Kidney (tissue), 14 donors: ENCODE data around the gene ADAMTS20. TPM values are rescaled to one million over a fixed set of nuclear protein-coding genes. Genes with fewer than 3 reads are reported as not detected.

Source experiments
- DNase-seq, 5 donors: peaks; one replicate each; pipeline ENCODE4 v3.0.0-alpha.2; 2013 to 2020
- FAIRE-seq: peaks from 2 replicates; lab custom pipeline; 2012; peaks lifted over from hg19 to GRCh38; lab: Jason Lieb, UNC
- H3K27ac ChIP-seq, 2 donors: one replicate each; pipeline ENCODE4 v1.7.0; 2013; ENCODE audit warnings: low read depth in 2 of 2, low read length in 2 of 2, inconsistent platforms in 1 of 2
- H3K27me3 ChIP-seq: one replicate; pipeline ENCODE4 v1.7.1; 2013; ENCODE audit warnings: low read length, inconsistent platforms; ENCODE audit not compliant: control insufficient read depth, insufficient read depth
- H3K36me3 ChIP-seq, 3 donors: one replicate each; pipeline versions ENCODE4 v1.7.0 to v1.7.1; 2013; ENCODE audit warnings: low read length in 3 of 3, control low read depth in 1 of 3, inconsistent platforms in 1 of 3; ENCODE audit not compliant: insufficient read depth in 3 of 3, control insufficient read depth in 2 of 3
- H3K4me1 ChIP-seq, 3 donors: one replicate each; pipeline versions ENCODE4 v1.7.0 to v1.7.1; 2013; ENCODE audit warnings: low read length in 3 of 3, inconsistent platforms in 1 of 3, low read depth in 1 of 3; ENCODE audit not compliant: control insufficient read depth in 2 of 3, insufficient read depth in 2 of 3
- H3K4me3 ChIP-seq, 3 donors: one replicate each; pipeline versions ENCODE4 v1.7.0 to v1.8.1; 2013; ENCODE audit warnings: low read length in 3 of 3, control low read depth in 1 of 3, inconsistent platforms in 1 of 3
- H3K9ac ChIP-seq, 3 donors: one replicate each; pipeline versions ENCODE4 v1.7.0 to v1.7.1; 2013; ENCODE audit warnings: low read length in 3 of 3, control low read depth in 1 of 3, inconsistent platforms in 1 of 3
- H3K9me3 ChIP-seq, 3 donors: one replicate each; pipeline versions ENCODE4 v1.7.0 to v1.7.1; 2013; ENCODE audit warnings: low read length in 3 of 3, control low read depth in 1 of 3, inconsistent platforms in 1 of 3; ENCODE audit not compliant: control insufficient read depth in 2 of 3, insufficient read depth in 1 of 3
- intact Hi-C: fragments of 100-400 bp; cut with DNase I; formaldehyde crosslinking; loops from one replicate; pipeline ENCODE4 v1.11.1; 2022
- polyA plus RNA-seq: library from polyadenylated mRNA; stranded (reverse); fragments of 350-450 nt; fragmentation: Illumina TruSeq; extraction: RNeasy Lipid Tissue Mini Kit (QIAGEN cat#74804); gene quantifications from one replicate; pipeline ENCODE4 v1.2.3, GENCODE V29; 2014; ENCODE audit warnings: low read depth, low replicate concordance; ENCODE audit not compliant: insufficient read depth
- total RNA-seq: library from RNA; stranded (reverse); fragmentation: NEBNext Ultra II Directional; extraction: Animal tissue kit (Norgen Biotek cat#: 25700); gene quantifications from one replicate; pipeline ENCODE4 v1.2.1, GENCODE V29; 2021
- TF ChIP-seq, protein P1 (sequence below): IDR thresholded peaks from 3 replicates; pipeline ENCODE4 v1.5.1; 2012; ENCODE audit warnings: mild to moderate bottlenecking, moderate library complexity, borderline replicate concordance; ENCODE audit not compliant: insufficient read depth; ENCODE audit errors: extremely low read depth
- donor health status: control.
- donor health status: control.
- donor health status: control.
- donor health status: control.
- donor health status: control.
- donor health status: DM: yes; HTN: yes; CAD: no.
- donor health status: Normal renal cell carcinoma (clear cell type).

Gene ADAMTS20
- total and polyA plus RNA-seq, 2 donors from 2014 or later: not detected

DNA sequence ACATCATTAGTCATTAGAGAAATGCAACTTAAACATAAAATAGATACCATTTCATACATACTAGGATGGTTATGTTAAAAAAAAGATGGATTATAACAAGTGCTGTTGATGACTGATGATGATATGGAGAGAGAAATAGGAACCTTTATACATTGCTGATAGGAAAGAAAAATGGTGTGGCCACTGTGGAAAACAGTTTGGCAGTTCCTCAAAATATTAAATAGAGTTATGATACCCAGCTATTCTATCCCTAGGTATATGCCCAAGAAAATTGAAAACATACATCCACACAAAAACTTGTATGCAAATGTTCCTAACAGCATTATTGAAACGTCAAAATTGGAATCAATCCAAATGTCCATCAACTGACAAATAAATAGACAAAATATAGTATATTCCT, 170.1 kb downstream of the ADAMTS20 start:
- FAIRE-seq: no peak
- intact Hi-C loops: no loop called here

DNA sequence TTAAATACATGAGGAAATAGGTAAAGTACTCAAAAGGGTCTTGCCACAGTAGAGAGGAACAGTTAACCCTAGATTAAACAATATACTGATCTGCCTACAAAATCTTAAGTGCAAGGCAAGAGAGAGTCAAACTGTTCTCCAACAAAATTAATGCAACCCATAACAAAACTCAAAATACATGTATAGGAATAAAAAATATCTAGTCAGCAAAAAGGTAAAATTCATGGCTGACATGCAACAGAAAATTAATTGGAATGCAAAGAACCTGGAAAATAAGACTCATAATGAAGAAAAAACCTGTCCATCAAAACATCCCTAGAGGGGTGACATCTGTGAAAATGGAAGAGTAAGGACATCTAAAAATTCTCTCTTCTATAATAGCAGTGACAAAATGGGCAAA, 173.6 kb downstream of the ADAMTS20 start:
- FAIRE-seq: no peak

More for the DNA sequence above, 170.1 kb downstream of the ADAMTS20 start:
- Histone ChIP-seq H3K27me3 (no peaks in the 10 kb centered on the region), H3K9ac (no peak overlapping the region), H3K36me3 (no peaks in the 10 kb centered on the region), H3K4me1 (no peaks in the 10 kb centered on the region), H3K4me3 (no peak overlapping the region), H3K9me3 (peaks cover 0 to 5% (median 2%) of the 10 kb centered on the region in 3 donors), H3K27ac (no peak overlapping the region)
- DNase-seq: no peak
- TF ChIP-seq, protein P1, sequence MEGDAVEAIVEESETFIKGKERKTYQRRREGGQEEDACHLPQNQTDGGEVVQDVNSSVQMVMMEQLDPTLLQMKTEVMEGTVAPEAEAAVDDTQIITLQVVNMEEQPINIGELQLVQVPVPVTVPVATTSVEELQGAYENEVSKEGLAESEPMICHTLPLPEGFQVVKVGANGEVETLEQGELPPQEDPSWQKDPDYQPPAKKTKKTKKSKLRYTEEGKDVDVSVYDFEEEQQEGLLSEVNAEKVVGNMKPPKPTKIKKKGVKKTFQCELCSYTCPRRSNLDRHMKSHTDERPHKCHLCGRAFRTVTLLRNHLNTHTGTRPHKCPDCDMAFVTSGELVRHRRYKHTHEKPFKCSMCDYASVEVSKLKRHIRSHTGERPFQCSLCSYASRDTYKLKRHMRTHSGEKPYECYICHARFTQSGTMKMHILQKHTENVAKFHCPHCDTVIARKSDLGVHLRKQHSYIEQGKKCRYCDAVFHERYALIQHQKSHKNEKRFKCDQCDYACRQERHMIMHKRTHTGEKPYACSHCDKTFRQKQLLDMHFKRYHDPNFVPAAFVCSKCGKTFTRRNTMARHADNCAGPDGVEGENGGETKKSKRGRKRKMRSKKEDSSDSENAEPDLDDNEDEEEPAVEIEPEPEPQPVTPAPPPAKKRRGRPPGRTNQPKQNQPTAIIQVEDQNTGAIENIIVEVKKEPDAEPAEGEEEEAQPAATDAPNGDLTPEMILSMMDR: no peak

DNA sequence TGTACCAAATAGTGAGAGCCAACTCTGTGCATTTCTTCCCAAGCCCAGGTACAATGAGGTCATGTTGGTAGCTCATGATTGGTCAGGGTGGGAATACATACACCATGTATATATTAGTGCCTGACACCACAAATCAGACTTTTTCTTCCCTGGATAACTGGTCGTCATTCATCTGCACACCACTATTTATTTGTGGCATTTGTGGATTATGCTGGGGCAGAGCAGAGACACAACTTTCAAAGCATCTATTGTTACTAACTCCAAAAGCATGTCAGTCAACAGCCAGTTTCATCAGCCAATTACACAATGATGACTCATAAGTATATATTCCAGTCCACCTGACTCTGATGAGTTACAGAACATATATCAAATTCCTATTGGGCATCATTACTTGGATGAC, 181.7 kb downstream of the ADAMTS20 start:
- TF ChIP-seq, protein P1: no peak
- FAIRE-seq: no peak
- H3K9me3 ChIP-seq: no peaks in the 10 kb centered on the region
- intact Hi-C loops: no loop called here
- no peak overlapping the region for H3K4me3 ChIP-seq
- no peak for DNase-seq
- no peaks in the 10 kb centered on the region for H3K4me1 ChIP-seq
- no peak overlapping the region for H3K9ac ChIP-seq
- H3K27ac ChIP-seq: no peak overlapping the region
- no peaks in the 10 kb centered on the region for H3K36me3 ChIP-seq
- no peaks in the 10 kb centered on the region for H3K27me3 ChIP-seq

More for the DNA sequence above, 173.6 kb downstream of the ADAMTS20 start:
- TF ChIP-seq, protein P1: no peak
- Histone ChIP-seq H3K27ac (no peak overlapping the region), H3K4me3 (no peak overlapping the region), H3K9ac (no peak overlapping the region), H3K36me3 (no peaks in the 10 kb centered on the region), H3K27me3 (no peaks in the 10 kb centered on the region), H3K4me1 (no peaks in the 10 kb centered on the region), H3K9me3 (peaks cover 0 to 5% (median 2%) of the 10 kb centered on the region in 3 donors)
- intact Hi-C loops: no loop called here
- no peak for DNase-seq
